Amniotic stem cell (primary cell): ENCODE measurements around the gene CYS1.
"Not testable (repeated sequence)": the region's sequence is repeated elsewhere in the genome, so short reads cannot be mapped to it uniquely, and the experiment has no call there.

ENCODE experiments used
- DNase-seq: peaks from one replicate; lab custom pipeline; 2025; lab: John Stamatoyannopoulos, UW

Gene CYS1

DNA sequence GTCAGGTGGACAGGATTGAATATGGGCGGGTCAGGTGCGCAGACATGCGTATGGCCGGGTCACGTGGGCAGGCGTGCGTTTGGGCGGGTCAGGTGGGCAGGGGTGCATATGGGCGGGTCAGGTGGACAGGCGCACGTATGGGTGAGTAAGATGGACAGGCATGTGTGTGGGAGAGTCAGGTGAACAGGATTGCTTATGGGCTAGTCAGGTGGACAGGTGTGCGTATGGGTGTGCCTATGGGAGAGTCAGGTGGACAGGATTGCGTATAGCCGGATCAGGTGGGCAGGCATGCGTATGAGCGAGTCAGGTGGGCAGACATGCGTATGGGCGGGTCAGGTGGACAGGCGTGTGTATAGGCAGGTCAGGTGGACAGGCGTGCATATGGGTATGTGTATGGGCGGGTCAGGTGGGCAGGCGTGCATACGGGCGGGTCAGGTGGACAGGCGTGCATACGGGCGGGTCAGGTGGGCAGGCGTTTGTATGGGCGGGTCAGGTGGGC lies 67.2 kb downstream of the CYS1 start:
- DNase-seq: no peak

DNA sequence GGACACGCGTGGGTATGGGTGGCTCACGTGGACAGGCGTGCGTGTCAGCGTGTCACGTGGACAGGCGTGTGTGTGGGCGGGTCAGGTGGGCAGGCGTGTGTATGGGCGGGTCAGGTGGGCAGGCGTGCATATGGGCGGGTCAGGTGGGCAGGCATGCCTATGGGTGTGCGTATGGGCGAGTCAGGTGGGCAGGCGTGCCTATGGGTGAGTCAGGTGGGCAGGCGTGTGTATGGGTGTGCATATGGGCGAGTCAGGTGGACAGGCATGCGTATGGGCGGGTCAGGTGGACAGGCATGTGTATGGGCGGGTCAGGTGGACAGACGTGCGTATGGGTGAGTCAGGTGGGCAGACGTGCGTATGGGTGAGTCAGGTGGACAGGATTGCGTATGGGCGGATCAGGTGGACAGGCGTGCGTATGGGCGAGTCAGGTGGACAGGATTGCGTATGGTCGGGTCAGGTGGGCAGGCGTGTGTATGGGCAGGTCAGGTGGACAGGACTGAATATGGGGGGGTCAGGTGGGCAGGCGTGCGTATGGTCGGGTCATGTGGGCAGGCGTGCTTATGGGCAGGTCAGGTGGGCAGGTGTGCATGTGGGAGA lies 67.7 kb downstream of the CYS1 start:
- not testable (repeated sequence) for DNase-seq

DNA sequence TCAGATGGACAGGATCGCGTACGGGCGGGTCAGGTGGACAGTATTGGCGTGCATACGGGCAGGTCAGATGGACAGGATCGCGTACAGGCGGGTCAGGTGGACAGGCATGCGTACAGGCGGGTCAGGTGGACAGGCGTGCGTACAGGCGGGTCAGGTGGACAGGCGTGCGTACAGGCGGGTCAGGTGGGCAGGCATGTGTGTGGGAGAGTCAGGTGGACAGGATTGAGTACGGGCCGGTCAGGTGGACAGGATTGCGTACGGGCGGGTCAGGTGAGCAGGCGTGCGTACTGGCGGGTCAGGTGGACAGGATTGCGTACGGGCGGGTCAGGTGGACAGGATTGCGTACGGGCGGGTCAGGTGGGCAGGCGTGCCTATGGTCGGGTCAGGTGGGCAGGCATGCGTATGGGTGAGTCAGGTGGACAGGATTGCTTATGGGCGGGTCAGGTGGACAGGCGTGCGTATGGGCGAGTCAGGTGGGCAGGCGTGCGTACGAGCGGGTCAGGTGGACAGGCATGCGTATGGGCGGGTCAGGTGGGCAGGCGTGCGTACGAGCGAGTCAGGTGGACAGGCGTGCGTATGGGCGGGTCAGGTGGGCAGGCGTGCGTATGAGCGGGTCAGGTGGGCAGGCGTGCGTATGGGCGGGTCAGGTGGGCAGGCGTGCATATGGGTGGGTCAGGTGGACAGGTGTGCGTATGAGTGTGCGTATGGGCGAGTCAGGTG lies 68.4 kb downstream of the CYS1 start:
- DNase-seq: not testable (repeated sequence)

DNA sequence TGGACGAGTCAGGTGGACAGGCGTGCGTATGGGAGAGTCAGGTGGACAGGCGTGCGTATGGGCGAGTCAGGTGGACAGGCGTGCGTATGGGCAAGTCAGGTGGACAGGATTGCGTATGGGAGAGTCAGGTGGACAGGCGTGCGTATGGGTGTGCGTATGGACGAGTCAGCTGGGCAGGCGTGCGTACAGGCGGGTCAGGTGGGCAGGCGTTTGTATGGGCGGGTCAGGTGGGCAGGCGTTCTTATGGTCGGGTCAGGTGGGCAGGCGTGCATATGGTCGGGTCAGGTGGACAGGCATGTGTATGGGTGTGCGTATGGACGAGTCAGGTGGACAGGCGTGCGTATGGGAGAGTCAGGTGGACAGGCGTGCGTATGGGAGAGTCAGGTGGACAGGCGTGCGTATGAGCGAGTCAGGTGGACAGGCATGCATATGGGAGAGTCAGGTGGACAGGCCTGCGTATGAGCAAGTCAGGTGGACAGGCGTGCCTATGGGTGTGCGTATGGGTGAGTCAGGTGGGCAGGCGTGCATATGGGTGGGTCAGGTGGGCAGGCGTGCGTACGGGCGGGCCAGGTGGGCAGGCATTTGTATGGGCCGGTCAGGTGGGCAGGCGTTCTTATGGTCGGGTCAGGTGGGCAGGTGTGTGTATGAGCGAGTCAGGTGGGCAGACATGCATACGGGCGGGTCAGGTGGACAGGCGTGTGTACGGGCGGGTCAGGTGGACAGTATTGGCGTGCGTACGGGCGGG lies 69.2 kb downstream of the CYS1 start:
- not testable (repeated sequence) for DNase-seq

DNA sequence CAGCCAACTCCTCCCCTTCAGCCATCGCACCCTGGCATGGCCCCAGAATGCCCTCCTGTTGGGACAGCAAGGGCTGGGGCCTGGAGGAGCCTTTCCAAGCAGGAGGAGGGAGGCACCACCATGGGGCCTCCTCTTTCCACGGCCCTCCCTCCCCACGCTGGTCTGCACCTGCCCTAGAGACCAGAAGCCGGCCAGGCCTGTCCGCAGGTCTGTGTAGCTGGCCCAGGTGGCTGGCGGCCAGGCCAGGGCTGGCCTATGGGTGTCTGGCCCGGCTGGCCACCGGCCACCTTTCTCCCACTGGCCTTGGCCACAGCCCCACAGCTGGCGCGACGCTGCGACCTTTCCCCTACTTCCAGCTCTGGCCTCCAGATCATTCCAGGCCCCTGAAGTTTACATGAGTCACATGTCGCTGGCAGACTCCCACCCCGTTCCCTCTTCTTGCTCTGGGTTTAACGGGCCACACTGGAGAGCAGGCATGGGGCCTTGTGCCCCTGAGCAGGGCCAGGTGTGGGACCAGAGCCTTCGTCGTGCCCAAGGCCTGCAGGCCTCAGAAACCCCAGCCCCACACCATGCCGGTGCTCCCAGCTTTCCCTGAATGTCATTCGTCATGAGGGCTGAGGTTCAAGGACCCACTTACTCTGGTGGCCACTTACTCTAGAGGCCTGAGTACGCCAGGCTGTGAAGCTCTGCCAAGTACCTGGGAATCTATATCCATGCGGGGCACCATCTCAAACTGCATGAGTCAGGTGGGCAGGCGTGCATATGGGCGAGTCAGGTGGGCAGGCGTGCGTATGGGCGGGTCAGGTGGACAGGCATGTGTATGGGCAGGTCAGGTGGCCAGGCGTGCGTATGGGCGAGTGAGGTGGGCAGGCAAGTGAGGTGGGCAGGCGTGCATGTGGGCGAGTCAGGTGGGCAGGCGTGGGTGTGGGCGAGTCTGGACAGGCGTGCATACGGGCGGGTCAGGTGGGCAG lies 70.1 kb downstream of the CYS1 start:
- no peak for DNase-seq

DNA sequence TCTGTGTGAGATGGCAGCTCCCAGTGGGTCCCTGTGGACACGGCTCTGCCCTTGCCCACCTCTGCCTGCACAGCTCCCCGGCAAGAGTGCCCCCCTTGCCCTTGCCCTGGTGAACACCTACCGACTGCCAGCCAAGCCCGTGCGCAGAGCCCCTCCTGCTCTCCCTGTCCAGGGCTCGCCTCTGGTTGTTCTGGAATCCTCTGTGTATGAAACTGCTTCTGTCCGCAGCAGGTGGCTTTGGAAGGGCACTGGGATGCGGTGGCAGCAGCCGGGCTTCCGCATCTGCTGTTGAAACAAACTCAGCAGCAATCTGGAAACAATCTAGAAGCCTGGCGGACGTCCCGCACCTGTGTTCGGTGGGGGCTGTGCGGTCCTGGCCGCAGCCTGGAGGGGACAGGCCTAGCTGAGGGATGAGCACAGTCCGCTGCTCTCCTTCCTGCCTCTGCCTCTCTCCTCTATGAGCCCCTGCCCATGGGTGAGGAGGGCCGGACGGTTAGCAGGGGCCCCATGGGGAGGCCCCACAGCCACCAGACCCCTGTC lies 70.9 kb downstream of the CYS1 start:
- DNase-seq: no peak

DNA sequence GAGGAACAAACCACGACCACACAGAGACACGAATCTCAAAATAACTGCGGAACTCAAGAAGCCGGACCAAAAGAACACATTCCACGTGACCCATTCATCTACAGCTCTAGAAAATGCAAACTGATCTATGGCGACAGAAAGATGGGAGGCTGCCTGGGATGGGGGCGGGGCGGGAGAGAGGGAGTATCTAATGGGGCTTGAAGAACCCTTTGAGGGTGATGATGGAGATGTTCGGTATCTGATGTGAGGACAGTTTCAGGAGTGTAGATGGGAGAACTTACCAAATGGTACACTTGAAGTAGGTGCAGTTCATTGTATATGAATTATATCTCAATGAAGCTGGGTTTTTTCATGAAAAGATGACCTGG lies 71.4 kb downstream of the CYS1 start:
- no peak for DNase-seq

DNA sequence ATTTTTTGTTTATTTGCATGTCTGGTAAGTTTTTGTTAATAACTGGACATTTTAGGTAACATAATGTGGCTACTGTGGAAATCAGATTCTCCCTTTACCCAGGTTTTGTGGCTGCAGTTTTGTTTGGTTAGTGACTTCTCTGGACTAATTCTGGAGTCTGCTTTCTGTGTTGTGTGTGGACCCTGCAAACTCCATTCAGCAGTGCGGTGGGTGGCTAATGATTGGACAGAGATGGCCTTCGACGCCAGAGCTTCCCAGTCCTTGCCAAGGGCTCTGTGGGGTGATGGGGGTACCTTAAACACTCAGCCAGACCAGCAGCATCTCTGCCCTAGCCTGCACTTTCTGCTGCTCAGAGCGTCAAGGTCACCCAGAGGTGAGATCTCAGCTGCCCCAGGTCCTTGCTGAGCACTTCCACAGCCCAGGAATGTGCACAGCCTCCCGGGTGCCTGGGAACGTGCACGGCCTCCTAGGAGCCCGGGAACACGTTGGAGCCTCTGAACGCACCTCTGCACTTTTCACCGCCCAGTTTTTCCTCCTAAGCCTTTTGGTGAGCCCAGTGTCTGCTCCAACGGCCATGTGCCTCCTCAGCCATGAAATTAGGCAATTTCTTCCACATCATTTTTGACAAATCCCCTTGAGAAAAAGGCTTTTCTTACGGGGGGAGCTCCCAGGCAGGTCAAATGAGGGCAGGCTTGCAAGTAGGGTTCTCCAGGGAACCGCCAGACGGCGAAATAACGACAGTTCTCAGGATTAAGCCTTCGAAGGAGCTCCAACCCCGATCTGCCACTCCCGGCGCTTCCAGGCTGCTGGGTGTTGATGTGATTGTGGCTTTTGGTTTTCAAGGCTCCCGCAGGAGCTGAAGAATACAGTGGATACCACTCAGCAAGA lies 72.0 kb downstream of the CYS1 start:
- DNase-seq: no peak

DNA sequence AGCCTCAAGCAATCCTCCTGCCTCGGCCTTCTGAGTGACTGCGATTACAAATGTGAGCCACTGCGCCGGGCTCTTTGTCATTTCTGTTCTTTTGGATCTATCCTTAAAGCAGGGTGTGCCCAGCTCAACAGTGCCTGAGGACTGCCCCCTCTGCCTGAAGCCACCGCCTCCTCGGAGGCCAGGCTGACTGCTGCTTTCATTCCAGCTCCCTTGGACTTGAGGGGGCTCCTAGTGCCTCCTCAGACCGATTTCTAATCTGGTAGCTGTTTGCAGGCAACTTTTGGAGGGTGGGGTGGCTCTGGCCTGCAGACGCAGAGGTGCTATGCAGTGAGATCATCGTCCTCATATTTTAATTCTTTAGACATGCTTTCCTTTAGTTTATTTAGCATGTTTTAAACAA lies 72.8 kb downstream of the CYS1 start:
- no peak for DNase-seq
